ENCODE results near the gene ZFP30.

ZFP30 gene

GRCh38 chr19:37564624-37565369, 90.5 kb downstream of the ZFP30 start:
- DNase-seq (ENCODE audit: low spot score) = no peak

All from D341Med (cell line).